ENCODE results near the gene ABHD12B.

DNA sequence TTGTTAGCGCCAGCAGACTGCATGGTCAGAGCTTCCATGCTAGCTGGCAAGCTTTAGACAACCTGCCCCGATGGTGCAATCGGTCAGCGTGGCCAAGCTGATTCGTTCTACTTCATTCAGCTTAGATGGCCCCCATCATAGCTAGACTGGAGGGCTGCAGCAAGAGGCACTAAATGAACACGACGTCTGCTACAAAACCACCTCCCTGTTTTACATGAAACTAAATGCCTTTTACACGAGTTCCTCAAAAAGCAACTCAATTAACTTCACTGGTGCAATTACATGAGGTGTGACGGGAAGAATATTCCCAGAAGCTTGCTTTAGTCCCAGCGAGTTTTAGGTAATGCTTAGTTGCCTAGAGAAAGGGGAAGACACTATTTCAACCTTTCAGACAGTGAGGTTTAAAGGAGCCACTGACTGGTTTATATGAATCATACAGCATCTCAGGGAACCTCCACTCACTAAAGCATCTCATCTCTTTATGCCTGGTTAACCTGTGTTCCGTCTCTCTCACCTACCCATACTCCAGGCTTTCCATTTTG lies 49.3 kb upstream of the ABHD12B start:
- no peak for TF ChIP-seq EZH2 (IDR thresholded peaks at IDR 0.05)
- TF ChIP-seq EZH2phosphoT487 (IDR thresholded peaks at IDR 0.05): no peak
- TF ChIP-seq, protein P1, sequence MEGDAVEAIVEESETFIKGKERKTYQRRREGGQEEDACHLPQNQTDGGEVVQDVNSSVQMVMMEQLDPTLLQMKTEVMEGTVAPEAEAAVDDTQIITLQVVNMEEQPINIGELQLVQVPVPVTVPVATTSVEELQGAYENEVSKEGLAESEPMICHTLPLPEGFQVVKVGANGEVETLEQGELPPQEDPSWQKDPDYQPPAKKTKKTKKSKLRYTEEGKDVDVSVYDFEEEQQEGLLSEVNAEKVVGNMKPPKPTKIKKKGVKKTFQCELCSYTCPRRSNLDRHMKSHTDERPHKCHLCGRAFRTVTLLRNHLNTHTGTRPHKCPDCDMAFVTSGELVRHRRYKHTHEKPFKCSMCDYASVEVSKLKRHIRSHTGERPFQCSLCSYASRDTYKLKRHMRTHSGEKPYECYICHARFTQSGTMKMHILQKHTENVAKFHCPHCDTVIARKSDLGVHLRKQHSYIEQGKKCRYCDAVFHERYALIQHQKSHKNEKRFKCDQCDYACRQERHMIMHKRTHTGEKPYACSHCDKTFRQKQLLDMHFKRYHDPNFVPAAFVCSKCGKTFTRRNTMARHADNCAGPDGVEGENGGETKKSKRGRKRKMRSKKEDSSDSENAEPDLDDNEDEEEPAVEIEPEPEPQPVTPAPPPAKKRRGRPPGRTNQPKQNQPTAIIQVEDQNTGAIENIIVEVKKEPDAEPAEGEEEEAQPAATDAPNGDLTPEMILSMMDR (IDR thresholded peaks at IDR 0.05): no peak

Data from neural progenitor cell (in vitro differentiated cells).